HepG2 (cell line): ENCODE results near the gene CPEB4. TPM values are rescaled to one million over a fixed set of nuclear protein-coding genes. Genes with fewer than 3 reads are reported as not detected.

Experiments used
- ATAC-seq: fragments of 200-7000 bp; cut with Tn5 transposase; 3 replicates; pipeline ENCODE4 v1.9.1; 2020; ENCODE audit warnings: mild to moderate bottlenecking, moderate library complexity
- BruUV-seq: library from RNA; stranded (reverse); fragments of 400-500 nt; replicated peaks from 2 replicates; lab custom pipeline; 2021; lab: Mats Ljungman, UMichigan
- CTCF ChIA-PET: fragments of 300-600 bp; formaldehyde crosslinking; extraction: SDS; loops from one replicate; lab custom pipeline; 2021; ENCODE audit warnings: low total read pairs, inconsistent platforms, low intra/inter-chr PET ratio; lab: Yijun Ruan, JAX
- POLR2A ChIA-PET: fragments of 350-600 bp; sonication (Branson Sonifier 250); formaldehyde crosslinking; loops from one replicate; lab custom pipeline; 2020; ENCODE audit warnings: antibody characterized with exemption, inconsistent platforms; lab: Yijun Ruan, JAX
- DNase-seq: peaks from one replicate; pipeline ENCODE4 v3.0.0-alpha.2; 2015; ENCODE audit warnings: low spot score
- FAIRE-seq: peaks from 3 replicates; lab custom pipeline; 2011; peaks lifted over from hg19 to GRCh38; lab: Jason Lieb, UNC
- H2AFZ ChIP-seq: one replicate; pipeline ENCODE4 v1.6.1; 2011; ENCODE audit warnings: low read length, inconsistent platforms
- H3K27ac ChIP-seq: fragments of 300-600 bp; 3 replicates; pipeline ENCODE4 v1.8.0; 2011; ENCODE audit warnings: mixed run types, mild to moderate bottlenecking, mixed read lengths, low read length, inconsistent platforms; ENCODE audit not compliant: insufficient read depth; ENCODE audit errors: extremely low read length
- H3K27me3 ChIP-seq, 2 experiments: fragments of 200-600 bp in 1 of 2; 2 replicates in 1 of 2; 3 replicates in 1 of 2; pipeline versions ENCODE4 v1.6.0 to v1.8.0; 2011; ENCODE audit warnings: low read length in 2 of 2, mild to moderate bottlenecking in 2 of 2, moderate library complexity in 2 of 2, inconsistent platforms in 1 of 2; ENCODE audit not compliant: insufficient read depth in 2 of 2, control insufficient read depth in 1 of 2
- H3K36me3 ChIP-seq, 2 experiments: fragments of 200-600 bp in 1 of 2; replicated peaks in 1 of 2; 2 replicates in 1 of 2; 3 replicates in 1 of 2; pipeline versions ENCODE4 v1.5.1 to v1.8.0; 2011; ENCODE audit warnings: low read length in 2 of 2, inconsistent platforms in 1 of 2; ENCODE audit not compliant: insufficient read depth in 2 of 2, control insufficient read depth in 1 of 2
- H3K4me1 ChIP-seq: 2 replicates; pipeline ENCODE4 v1.5.1; 2012; ENCODE audit warnings: low read length, inconsistent platforms; ENCODE audit not compliant: insufficient read depth
- H3K4me2 ChIP-seq: 2 replicates; pipeline ENCODE4 v1.6.0; 2011; ENCODE audit warnings: low read depth, low read length, inconsistent platforms
- H3K4me3 ChIP-seq, 3 experiments: fragments of 200-600 bp in 1 of 3; sonication (generic), shearing (Covaris generic) in 1 of 3; replicated peaks in 1 of 3; 2 replicates each; pipeline ENCODE4 v1.5.1; 2011 to 2016; ENCODE audit warnings: low read length in 3 of 3, inconsistent platforms in 2 of 3, low read depth in 2 of 3, mild to moderate bottlenecking in 2 of 3, control low read depth in 1 of 3, mixed read lengths in 1 of 3; ENCODE audit not compliant: insufficient read depth in 1 of 3
- H3K79me2 ChIP-seq: one replicate; pipeline ENCODE4 v1.6.1; 2011; ENCODE audit warnings: low read length, inconsistent platforms; ENCODE audit not compliant: insufficient read depth
- H3K9ac ChIP-seq: 2 replicates; pipeline ENCODE4 v1.6.0; 2011; ENCODE audit warnings: mild to moderate bottlenecking, low read depth, low read length, inconsistent platforms; ENCODE audit not compliant: insufficient read depth
- H3K9me3 ChIP-seq: 2 replicates; pipeline ENCODE4 v1.5.1; 2012; ENCODE audit warnings: mild to moderate bottlenecking, low read length
- H4K20me1 ChIP-seq: 2 replicates; pipeline ENCODE4 v1.6.0; 2011; ENCODE audit warnings: inconsistent platforms, mild to moderate bottlenecking, low read length, moderate library complexity; ENCODE audit not compliant: insufficient read depth
- CC2D1A ChIP-seq: sonication (generic); formaldehyde crosslinking; IDR thresholded peaks from 2 replicates; pipeline ENCODE4 v1.8.1; 2023; ENCODE audit warnings: mild to moderate bottlenecking, missing genetic modification reagents
- FOXM1 ChIP-seq: sonication (generic); formaldehyde crosslinking; IDR thresholded peaks from 2 replicates; pipeline ENCODE4 v1.5.0; 2020; ENCODE audit warnings: missing genetic modification reagents
- NCOA2 ChIP-seq: sonication (generic); formaldehyde crosslinking; IDR thresholded peaks from 2 replicates; pipeline ENCODE4 v1.8.0; 2022; ENCODE audit warnings: inconsistent platforms
- NFYC ChIP-seq: IDR thresholded peaks from 2 replicates; pipeline ENCODE4 v1.6.1; 2016; ENCODE audit warnings: missing genetic modification reagents, missing compliant biosample characterization
- NKX3-1 ChIP-seq: sonication (generic); formaldehyde crosslinking; IDR thresholded peaks from 2 replicates; pipeline ENCODE4 v1.5.0; 2020; ENCODE audit warnings: missing genetic modification reagents
- NR2F1 ChIP-seq, 2 experiments: fragments of 450-650 bp in 1 of 2; formaldehyde crosslinking in 1 of 2; IDR thresholded peaks; 2 replicates each; pipeline versions ENCODE4 v1.5.0 to v1.6.1; 2016 to 2020; ENCODE audit warnings: mild to moderate bottlenecking in 1 of 2, missing compliant biosample characterization in 1 of 2, missing genetic modification reagents in 1 of 2, moderate library complexity in 1 of 2
- POGZ ChIP-seq: sonication (generic); formaldehyde crosslinking; IDR thresholded peaks from 2 replicates; pipeline ENCODE4 v1.4.0; 2020; ENCODE audit warnings: mild to moderate bottlenecking, missing genetic modification reagents
- SMARCE1 ChIP-seq: fragments of 450-650 bp; IDR thresholded peaks from 2 replicates; pipeline ENCODE4 v1.6.1; 2017; ENCODE audit warnings: borderline replicate concordance
- TCF7L2 ChIP-seq: IDR thresholded peaks from 2 replicates; pipeline ENCODE4 v1.6.1; 2011; ENCODE audit warnings: mild to moderate bottlenecking, low read depth, low read length, moderate library complexity
- TSC22D2 ChIP-seq: sonication (generic); formaldehyde crosslinking; IDR thresholded peaks from 2 replicates; pipeline ENCODE4 v1.5.1; 2020; ENCODE audit warnings: missing genetic modification reagents, mild to moderate bottlenecking, borderline replicate concordance
- ZC3H13 ChIP-seq: sonication (generic); formaldehyde crosslinking; IDR thresholded peaks from 2 replicates; pipeline ENCODE4 v1.8.1; 2023; ENCODE audit warnings: mild to moderate bottlenecking, missing genetic modification reagents, moderate library complexity
- ZNF121 ChIP-seq: sonication (generic); formaldehyde crosslinking; IDR thresholded peaks from 2 replicates; pipeline ENCODE4 v1.5.0; 2020; ENCODE audit warnings: mild to moderate bottlenecking, missing genetic modification reagents
- WGBS: methylation state at CpG from one replicate; pipeline ENCODE4 v1.1.6; 2017; ENCODE audit warnings: low lambda C conversion rate; 5-methylcytosine and 5-hydroxymethylcytosine counted together
- in situ Hi-C: cut with HindIII; loops from 2 replicates; pipeline ENCODE4 v1.10.0; 2017; ENCODE audit warnings: low pct_unique_long_range_greater_than_20kb; ENCODE audit not compliant: extremely low pct_ligation_motif_present
- intact Hi-C: fragments of 100-400 bp; cut with micrococcal nuclease; formaldehyde crosslinking; loops from one replicate; pipeline ENCODE4 v1.10.0; 2022; ENCODE audit not compliant: unreplicated experiment
- polyA plus RNA-seq, 8 experiments: library from polyadenylated mRNA; depleted of rRNA in 3 of 8; stranded (reverse) in 7 of 8; unstranded in 1 of 8; fragments of >200 nt; fragmentation: Illumina TruSeq in 4 of 8; extraction: Trizol in 4 of 8; gene quantifications; 2 replicates each; pipeline versions ENCODE4 v1.2.1 to v1.2.3, GENCODE V29; 2011 to 2016; ENCODE audit warnings: low read depth in 4 of 8, missing spikeins in 1 of 8, mixed read lengths in 1 of 8; ENCODE audit not compliant: insufficient read depth in 1 of 8
- total RNA-seq, 5 experiments: library from RNA; depleted of rRNA; stranded (reverse); fragments of >200 nt; fragmentation: Illumina TruSeq; extraction: Trizol; gene quantifications; 2 replicates each; pipeline ENCODE4 v1.2.3, GENCODE V29; 2016; ENCODE audit warnings: low read depth in 1 of 5
- TF ChIP-seq, protein P1 (sequence below): conservative IDR thresholded peaks from 2 replicates; pipeline ENCODE4 v1.6.1; 2018; ENCODE audit warnings: missing genetic modification reagents
- TF ChIP-seq, protein P2 (sequence below): sonication (generic); formaldehyde crosslinking; IDR thresholded peaks from 2 replicates; pipeline ENCODE4 v1.5.1; 2020; ENCODE audit warnings: missing genetic modification reagents, mild to moderate bottlenecking, borderline replicate concordance

Gene CPEB4
- total and polyA plus RNA-seq, 2 of the 13 experiments (the other 11 are each of a cell fraction or from before 2014, with no cell fraction given): 7.7 to 26.7 TPM

DNA sequence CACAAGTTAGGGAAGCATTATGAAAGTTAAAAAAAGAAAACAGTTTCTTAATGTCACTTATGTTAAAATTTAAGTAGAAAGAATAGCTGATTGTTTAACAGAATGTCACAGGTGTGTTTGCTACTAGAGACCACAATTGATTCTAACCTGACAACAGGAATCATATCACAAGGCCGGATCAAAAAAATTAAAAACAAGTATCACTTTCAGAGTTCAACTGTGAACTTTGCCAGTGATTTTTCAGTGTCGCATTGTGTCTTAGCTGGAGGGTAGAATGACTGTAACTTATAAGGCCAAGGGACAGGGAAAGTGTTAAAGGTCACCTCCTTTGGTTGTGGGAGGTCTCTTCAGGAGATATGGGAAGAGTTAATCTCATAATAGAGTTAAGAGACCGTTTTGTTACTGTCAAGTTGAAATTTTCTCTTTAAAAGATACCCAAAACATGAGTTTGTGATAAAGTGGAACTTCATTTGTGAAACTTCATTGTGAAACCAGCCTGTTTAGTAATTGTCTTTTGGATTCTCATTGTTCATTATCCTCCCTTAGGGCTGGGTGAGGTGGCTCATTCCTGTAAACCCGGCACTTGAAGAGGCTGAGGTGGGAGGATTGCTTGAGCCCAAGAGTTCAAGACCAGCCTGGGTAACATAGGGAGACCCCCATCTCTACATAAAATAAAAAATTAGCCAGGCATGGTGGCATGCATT is 40.9 kb downstream of the CPEB4 start:
- intact Hi-C loops: no loop called here
- in situ Hi-C loops: no loop called here

More for the DNA sequence above, 40.9 kb downstream of the CPEB4 start:
- peaks cover 89% of the 10 kb centered on the region for H3K4me1 ChIP-seq
- no peaks in the 10 kb centered on the region for H3K27me3 ChIP-seq
- ATAC-seq (no peak), DNase-seq (no peak), FAIRE-seq (no peak)
- no peaks in the 10 kb centered on the region for H3K9me3 ChIP-seq
- H4K20me1 ChIP-seq: no peaks in the 10 kb centered on the region
- no TSS peak for BruUV-seq
- no peak overlapping the region for H3K27ac ChIP-seq
- TF ChIP-seq TCF7L2 (no peak), NR2F1 (CRISPR knock-in tag; IDR thresholded peaks at IDR 0.05) (no peak), CC2D1A (CRISPR knock-in tag) (no peak), NKX3-1 (CRISPR knock-in tag) (no peak), NCOA2 (no peak), ZNF121 (CRISPR knock-in tag) (no peak), POGZ (no peak), FOXM1 (no peak), TSC22D2 (CRISPR knock-in tag) (no peak), ZC3H13 (CRISPR knock-in tag) (no peak), NFYC (CRISPR knock-in tag) (no peak), SMARCE1 (no peak)
- TF ChIP-seq, protein P1, sequence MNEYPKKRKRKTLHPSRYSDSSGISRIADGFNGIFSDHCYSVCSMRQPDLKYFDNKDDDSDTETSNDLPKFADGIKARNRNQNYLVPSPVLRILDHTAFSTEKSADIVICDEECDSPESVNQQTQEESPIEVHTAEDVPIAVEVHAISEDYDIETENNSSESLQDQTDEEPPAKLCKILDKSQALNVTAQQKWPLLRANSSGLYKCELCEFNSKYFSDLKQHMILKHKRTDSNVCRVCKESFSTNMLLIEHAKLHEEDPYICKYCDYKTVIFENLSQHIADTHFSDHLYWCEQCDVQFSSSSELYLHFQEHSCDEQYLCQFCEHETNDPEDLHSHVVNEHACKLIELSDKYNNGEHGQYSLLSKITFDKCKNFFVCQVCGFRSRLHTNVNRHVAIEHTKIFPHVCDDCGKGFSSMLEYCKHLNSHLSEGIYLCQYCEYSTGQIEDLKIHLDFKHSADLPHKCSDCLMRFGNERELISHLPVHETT (CRISPR knock-in tag): no peak
- TF ChIP-seq, protein P2, sequence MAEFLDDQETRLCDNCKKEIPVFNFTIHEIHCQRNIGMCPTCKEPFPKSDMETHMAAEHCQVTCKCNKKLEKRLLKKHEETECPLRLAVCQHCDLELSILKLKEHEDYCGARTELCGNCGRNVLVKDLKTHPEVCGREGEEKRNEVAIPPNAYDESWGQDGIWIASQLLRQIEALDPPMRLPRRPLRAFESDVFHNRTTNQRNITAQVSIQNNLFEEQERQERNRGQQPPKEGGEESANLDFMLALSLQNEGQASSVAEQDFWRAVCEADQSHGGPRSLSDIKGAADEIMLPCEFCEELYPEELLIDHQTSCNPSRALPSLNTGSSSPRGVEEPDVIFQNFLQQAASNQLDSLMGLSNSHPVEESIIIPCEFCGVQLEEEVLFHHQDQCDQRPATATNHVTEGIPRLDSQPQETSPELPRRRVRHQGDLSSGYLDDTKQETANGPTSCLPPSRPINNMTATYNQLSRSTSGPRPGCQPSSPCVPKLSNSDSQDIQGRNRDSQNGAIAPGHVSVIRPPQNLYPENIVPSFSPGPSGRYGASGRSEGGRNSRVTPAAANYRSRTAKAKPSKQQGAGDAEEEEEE (CRISPR knock-in tag): no peak
- H3K9ac ChIP-seq: no peak overlapping the region
- WGBS: 90% methylated on average over 4 of the region's 4 CpGs
- ChIA-PET CTCF (no interaction called here), POLR2A (interaction anchor here (1.1 to 2.2 kb wide), 2 partner anchors 17 to 41 kb away, joined by 4 to 5 read pairs; partner anchors contain the start of gene CPEB4)
- H3K36me3 ChIP-seq: peaks cover 4 to 6% of the 10 kb centered on the region in 2 experiments; a peak in 2 of 5 replicates
- H3K4me3 ChIP-seq: no peak overlapping the region
- peaks cover 33% of the 10 kb centered on the region for H3K79me2 ChIP-seq
- H2AFZ ChIP-seq: no peak overlapping the region
- H3K4me2 ChIP-seq: no peak overlapping the region
